Panc1 (cell line): Measurements from ENCODE around the gene PRKAR2B. TPM values are rescaled to one million over a fixed set of nuclear protein-coding genes. Genes with fewer than 3 reads are reported as not detected.

Experiments used
- ATAC-seq: fragments of 200-7000 bp; cut with Tn5 transposase; 2 replicates; pipeline ENCODE4 v1.9.1; 2020; ENCODE audit warnings: mild to moderate bottlenecking, moderate library complexity
- BruUV-seq: library from RNA; stranded (reverse); fragments of 400-500 nt; replicated peaks from 2 replicates; lab custom pipeline; 2021; lab: Mats Ljungman, UMichigan
- CTCF ChIA-PET: fragments of 300-600 bp; sonication (Branson Sonifier 250); formaldehyde crosslinking; loops from one replicate; lab custom pipeline; 2022; ENCODE audit warnings: antibody characterized with exemption; lab: Charles Lee
- POLR2A ChIA-PET: fragments of 300-600 bp; sonication (Branson Sonifier 250); formaldehyde crosslinking; loops from one replicate; lab custom pipeline; 2022; ENCODE audit warnings: antibody characterized with exemption; lab: Charles Lee
- DNase-seq: peaks from one replicate; pipeline ENCODE4 v3.0.0-alpha.2; 2010; ENCODE audit warnings: low read depth, low spot score
- H3K27ac ChIP-seq: 2 replicates; pipeline ENCODE4 v1.5.1; 2011; ENCODE audit warnings: mild to moderate bottlenecking, low read length, inconsistent platforms
- H3K27me3 ChIP-seq: fragments of 200-500 bp; sonication (Bioruptor generic); 2 replicates; pipeline ENCODE4 v1.6.0; 2014; ENCODE audit warnings: low read length, inconsistent platforms; ENCODE audit not compliant: control insufficient read depth, insufficient read depth
- H3K36me3 ChIP-seq: fragments of 200-500 bp; sonication (Bioruptor generic); 2 replicates; pipeline ENCODE4 v1.5.1; 2014; ENCODE audit warnings: inconsistent platforms, mild to moderate bottlenecking, low read length, moderate library complexity; ENCODE audit not compliant: control insufficient read depth, insufficient read depth
- H3K4me1 ChIP-seq: 2 replicates; pipeline ENCODE4 v1.5.1; 2011; ENCODE audit warnings: inconsistent platforms, mild to moderate bottlenecking, low read length, moderate library complexity; ENCODE audit not compliant: control insufficient read depth, insufficient read depth
- H3K4me3 ChIP-seq, 2 experiments: 2 replicates each; pipeline ENCODE4 v1.5.1; 2011 to 2012; ENCODE audit warnings: low read depth in 2 of 2, low read length in 2 of 2, mild to moderate bottlenecking in 2 of 2, inconsistent platforms in 1 of 2, moderate library complexity in 1 of 2
- H3K9me3 ChIP-seq: fragments of 200-500 bp; sonication (Bioruptor generic); 2 replicates; pipeline ENCODE4 v1.5.1; 2014; ENCODE audit warnings: low read depth, mild to moderate bottlenecking, inconsistent platforms, low read length, moderate library complexity; ENCODE audit not compliant: control insufficient read depth, insufficient read depth
- POLR2AphosphoS5 ChIP-seq: IDR thresholded peaks from 2 replicates; pipeline ENCODE4 v1.6.1; 2012; ENCODE audit warnings: mild to moderate bottlenecking, low read depth, low read length, moderate library complexity
- REST ChIP-seq, 2 experiments: IDR thresholded peaks; 2 replicates each; pipeline ENCODE4 v1.6.1; 2011 to 2012; ENCODE audit warnings: low read depth in 2 of 2, control low read depth in 1 of 2, low read length in 1 of 2, mild to moderate bottlenecking in 1 of 2, moderate library complexity in 1 of 2; ENCODE audit not compliant: insufficient read depth in 1 of 2
- SIN3A ChIP-seq: IDR thresholded peaks from 2 replicates; pipeline ENCODE4 v1.6.1; 2012; ENCODE audit warnings: low read depth, mild to moderate bottlenecking, low read length, moderate library complexity, borderline replicate concordance; ENCODE audit not compliant: insufficient read depth
- TCF7L2 ChIP-seq: IDR thresholded peaks from 2 replicates; pipeline ENCODE4 v1.6.1; 2011; ENCODE audit warnings: mild to moderate bottlenecking, low read depth, low read length, inconsistent platforms
- in situ Hi-C: cut with HindIII; loops from 2 replicates; pipeline ENCODE4 v1.10.0; 2016; ENCODE audit warnings: low sequenced_read_pairs, low pct_unique_long_range_greater_than_20kb
- intact Hi-C: fragments of 100-400 bp; cut with micrococcal nuclease; formaldehyde crosslinking; loops from one replicate; pipeline ENCODE4 v1.10.0; 2022; ENCODE audit not compliant: unreplicated experiment
- total RNA-seq: library from RNA; stranded (reverse); gene quantifications from one replicate; pipeline ENCODE4 v1.2.1, GENCODE V29; 2021; ENCODE audit not compliant: unreplicated experiment
- TF ChIP-seq, protein P1 (sequence below): fragments of 450-650 bp; IDR thresholded peaks from 2 replicates; pipeline ENCODE4 v1.5.1; 2017; ENCODE audit warnings: mild to moderate bottlenecking

Gene PRKAR2B
- total RNA-seq, 1 experiment from 2014 or later: 0.51 TPM

DNA sequence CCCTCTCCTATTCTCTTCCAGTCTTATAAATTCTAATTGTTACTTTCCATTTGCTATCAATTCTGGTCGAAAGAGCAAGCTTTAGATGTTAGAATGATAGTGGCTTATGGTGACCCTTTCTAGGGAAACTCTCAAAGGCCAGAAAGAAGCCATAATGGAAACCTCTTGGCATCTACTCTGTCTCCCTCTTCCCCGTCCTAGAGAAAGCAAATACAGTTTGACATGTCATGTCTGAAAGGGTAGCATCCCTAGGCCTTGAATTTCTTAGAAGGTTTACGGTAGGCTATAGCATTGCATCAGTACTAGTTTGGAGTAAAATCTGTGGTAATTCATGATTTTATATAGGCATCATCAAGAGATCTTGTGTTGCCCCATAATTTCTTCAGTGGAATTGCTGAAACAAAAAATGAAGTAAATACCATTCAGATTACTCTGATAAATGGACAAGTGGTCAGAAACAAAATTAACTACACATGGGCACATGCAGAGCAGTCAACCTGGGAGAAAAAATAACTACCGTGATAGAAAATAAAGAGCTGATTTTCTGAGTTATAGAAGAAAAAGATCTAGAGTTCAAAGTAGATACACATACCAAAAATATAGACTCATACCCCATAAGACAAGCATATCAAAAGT is 4.4 kb downstream of the PRKAR2B start:
- TF ChIP-seq TCF7L2: no peak
- TF ChIP-seq, protein P1, sequence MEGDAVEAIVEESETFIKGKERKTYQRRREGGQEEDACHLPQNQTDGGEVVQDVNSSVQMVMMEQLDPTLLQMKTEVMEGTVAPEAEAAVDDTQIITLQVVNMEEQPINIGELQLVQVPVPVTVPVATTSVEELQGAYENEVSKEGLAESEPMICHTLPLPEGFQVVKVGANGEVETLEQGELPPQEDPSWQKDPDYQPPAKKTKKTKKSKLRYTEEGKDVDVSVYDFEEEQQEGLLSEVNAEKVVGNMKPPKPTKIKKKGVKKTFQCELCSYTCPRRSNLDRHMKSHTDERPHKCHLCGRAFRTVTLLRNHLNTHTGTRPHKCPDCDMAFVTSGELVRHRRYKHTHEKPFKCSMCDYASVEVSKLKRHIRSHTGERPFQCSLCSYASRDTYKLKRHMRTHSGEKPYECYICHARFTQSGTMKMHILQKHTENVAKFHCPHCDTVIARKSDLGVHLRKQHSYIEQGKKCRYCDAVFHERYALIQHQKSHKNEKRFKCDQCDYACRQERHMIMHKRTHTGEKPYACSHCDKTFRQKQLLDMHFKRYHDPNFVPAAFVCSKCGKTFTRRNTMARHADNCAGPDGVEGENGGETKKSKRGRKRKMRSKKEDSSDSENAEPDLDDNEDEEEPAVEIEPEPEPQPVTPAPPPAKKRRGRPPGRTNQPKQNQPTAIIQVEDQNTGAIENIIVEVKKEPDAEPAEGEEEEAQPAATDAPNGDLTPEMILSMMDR: peak; percentile 4; the same call in 1 of the 2 replicates
- intact Hi-C loops: no loop called here
- Histone ChIP-seq H3K9me3 (no peaks in the 10 kb centered on the region), H3K4me3 (no peak overlapping the region), H3K36me3 (no peaks in the 10 kb centered on the region), H3K27me3 (peaks cover 34% of the 10 kb centered on the region), H3K27ac (no peak overlapping the region), H3K4me1 (peaks cover 5% of the 10 kb centered on the region; the same call in 1 of the 2 replicates)
- no peak for ATAC-seq
- POLR2A ChIA-PET: no interaction called here
- in situ Hi-C loops: no loop called here
- BruUV-seq: no TSS peak
- no peak for DNase-seq
- CTCF ChIA-PET: no interaction called here

DNA sequence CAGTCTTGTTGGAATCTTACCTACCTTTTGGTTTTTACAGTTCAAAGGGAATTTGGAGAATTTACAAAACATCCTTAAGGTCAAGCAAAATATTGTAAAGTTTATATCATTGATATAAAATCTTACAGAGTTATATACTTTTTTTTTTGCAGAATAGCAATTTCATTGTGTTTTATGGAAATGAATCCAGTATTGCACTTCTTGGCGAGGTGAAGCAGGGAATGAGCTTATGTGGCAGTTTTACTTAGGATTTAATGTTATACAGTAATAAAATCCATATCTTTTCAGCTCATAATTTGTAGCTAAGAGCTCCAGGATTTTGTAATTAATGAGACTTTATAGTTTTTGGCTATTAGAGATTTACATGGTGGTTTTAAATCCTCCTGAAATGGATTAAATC is 5.0 kb downstream of the PRKAR2B start:
- H3K9me3 ChIP-seq: no peaks in the 10 kb centered on the region
- H3K36me3 ChIP-seq: no peaks in the 10 kb centered on the region
- ChIA-PET CTCF (no interaction called here), POLR2A (no interaction called here)
- H3K4me1 ChIP-seq: peaks cover 5% of the 10 kb centered on the region; the same call in 1 of the 2 replicates
- no peak overlapping the region for H3K27ac ChIP-seq
- in situ Hi-C loops (no loop called here), intact Hi-C loops (no loop called here)
- TF ChIP-seq, protein P1: no peak
- TF ChIP-seq SIN3A (no peak), TCF7L2 (no peak)
- BruUV-seq: no TSS peak
- peaks cover 33% of the 10 kb centered on the region for H3K27me3 ChIP-seq
- ATAC-seq: no peak
- H3K4me3 ChIP-seq: no peak overlapping the region
- no peak for DNase-seq

- Histone ChIP-seq H3K4me1 (peaks cover 5% of the 10 kb centered on the region; the same call in 1 of the 2 replicates), H3K4me3 (no peak overlapping the region), H3K27ac (no peak overlapping the region), H3K9me3 (no peaks in the 10 kb centered on the region), H3K36me3 (no peaks in the 10 kb centered on the region), H3K27me3 (peaks cover 33% of the 10 kb centered on the region)
- intact Hi-C loops: no loop called here
- ChIA-PET CTCF (interaction anchor here (0.6 kb wide), 1 partner anchor 100 kb away, joined by 6 read pairs; no protein-coding TSS in a partner anchor), POLR2A (no interaction called here)
- BruUV-seq: no TSS peak
- ATAC-seq: no peak
- no peak for DNase-seq
- in situ Hi-C loops: no loop called here
- no peak for TF ChIP-seq SIN3A
- no peak for TF ChIP-seq POLR2AphosphoS5
- no peak for TF ChIP-seq REST (IDR thresholded peaks at IDR 0.05; ENCODE audit: insufficient read depth in 1 of 2, low read depth in 2 of 2, low read length in 1 of 2)
- no peak for TF ChIP-seq TCF7L2
- TF ChIP-seq, protein P1: no peak
Observed at GRCh38 chr7:107049971-107050532, 5.5 kb downstream of the PRKAR2B start.
